ENCODE data around the gene ZNF124. TPM values are rescaled to one million over a fixed set of nuclear protein-coding genes. Genes with fewer than 3 reads are reported as not detected.

Gene ZNF124
- total and polyA plus RNA-seq, 2 of the 8 experiments (the other 6 are each of a cell fraction or from before 2014, with no cell fraction given), result 4.6 to 39.9 TPM

GRCh38 chr1:247121382-247121781 is 50.4 kb downstream of the ZNF124 start:
- Histone ChIP-seq H2AFZ (ENCODE audit: low read length) (no peak overlapping the region), H4K91ac (replicated peaks; ENCODE audit: insufficient read length, low read length) (no peak overlapping the region), H3K4me2 (ENCODE audit: insufficient read depth in 1 of 2, low read depth in 2 of 2, low read length in 2 of 2) (no peak overlapping the region), H3K9me3 (ENCODE audit: insufficient read depth in 2 of 2, low read depth in 1 of 2, low read length in 1 of 2) (no peaks in the 10 kb centered on the region), H2BK5ac (ENCODE audit: low read depth, low read length) (no peak overlapping the region), H3K23ac (ENCODE audit: insufficient read length) (no peak overlapping the region), H3K4ac (replicated peaks; ENCODE audit: insufficient read length, low read depth, low read length) (no peak overlapping the region), H3K27ac (ENCODE audit: low read depth, low read length) (no peak overlapping the region), H2BK20ac (ENCODE audit: low read length) (no peak overlapping the region), H3K14ac (ENCODE audit: insufficient read length) (no peak overlapping the region), H3K23me2 (ENCODE audit: low read depth, low read length) (no peaks in the 10 kb centered on the region), H3K27me3 (replicated peaks in 1 of 4; ENCODE audit: control insufficient read depth in 3 of 4, extremely low read depth in 1 of 4, insufficient read depth in 3 of 4, low read length in 3 of 4) (no peaks in the 10 kb centered on the region), H3K18ac (ENCODE audit: extremely low read depth, low read length) (no peak overlapping the region), H2BK15ac (ENCODE audit: low read length) (no peak overlapping the region), H3K9ac (replicated peaks in 1 of 4; ENCODE audit: extremely low read depth in 1 of 4, low read depth in 3 of 4, low read length in 3 of 4) (no peak overlapping the region), H3K4me1 (replicated peaks in 1 of 4; ENCODE audit: control insufficient read depth in 3 of 4, insufficient read depth in 4 of 4, low read length in 3 of 4) (no peaks in the 10 kb centered on the region), H4K20me1 (replicated peaks in 1 of 2; ENCODE audit: control insufficient read depth in 1 of 2, insufficient read depth in 2 of 2, low read length in 2 of 2) (no peaks in the 10 kb centered on the region), H3K79me1 (ENCODE audit: low read depth, low read length) (no peaks in the 10 kb centered on the region), H4K5ac (ENCODE audit: insufficient read length, low read depth, low read length) (no peak overlapping the region), H2BK12ac (ENCODE audit: low read depth, low read length) (no peak overlapping the region), H4K8ac (ENCODE audit: extremely low read depth, insufficient read depth, low read length) (no peak overlapping the region), H3K56ac (replicated peaks; ENCODE audit: insufficient read length, low read depth, low read length) (no peak overlapping the region), H2BK120ac (replicated peaks; ENCODE audit: low read depth, low read length) (no peak overlapping the region), H3K79me2 (ENCODE audit: control insufficient read depth in 1 of 2, insufficient read depth in 2 of 2, low read length in 2 of 2) (no peaks in the 10 kb centered on the region), H3K4me3 (ENCODE audit: extremely low read depth in 1 of 4, insufficient read depth in 2 of 4, low read depth in 3 of 4, low read length in 4 of 4) (no peak overlapping the region), H3K36me3 (ENCODE audit: control insufficient read depth in 2 of 4, insufficient read depth in 4 of 4, low read length in 3 of 4) (no peaks in the 10 kb centered on the region), H2AK5ac (ENCODE audit: low read depth, low read length) (no peak overlapping the region)
- WGBS, 2 experiments (ENCODE audit: extremely low coverage in 1 of 2, insufficient coverage in 1 of 2, insufficient read length in 1 of 2, insufficient replicate concordance in 2 of 2, low coverage in 1 of 2, low lambda C conversion rate in 2 of 2, missing lambda C conversion rate in 1 of 2), result 85% methylated on average over 6 of the region's 6 CpGs; no CpG with 5 or more reads in 1 of the 2 experiments
- CTCF ChIA-PET (ENCODE audit: partially characterized antibody), result interaction anchor here (0.6 to 0.8 kb wide), 2 partner anchors 17 to 194 kb away, joined by 3 read pairs; no protein-coding TSS in a partner anchor
- POLR2A ChIA-PET (ENCODE audit: partially characterized antibody), result no interaction called here
- DNase-seq (ENCODE audit: low read depth in 1 of 2, low spot score in 2 of 2), result no peak
- no peak for FAIRE-seq
- no peak for TF ChIP-seq POLR2A (IDR thresholded peaks at IDR 0.05; ENCODE audit: control extremely low read depth in 1 of 2, low read depth in 2 of 2, low read length in 2 of 2)
- no peak for TF ChIP-seq RAD21 (IDR thresholded peaks at IDR 0.05 in 1 of 2, conservative IDR thresholded peaks at IDR 0.05 in 1 of 2; ENCODE audit: low read depth in 2 of 2, low read length in 2 of 2)
- no peak for TF ChIP-seq ZNF274 (IDR thresholded peaks at IDR 0.05; ENCODE audit: borderline replicate concordance, extremely low read depth, low read length)
- no peak for TF ChIP-seq EGR1 (IDR thresholded peaks at IDR 0.05; ENCODE audit: borderline replicate concordance, low read depth, low read length)
- no peak for TF ChIP-seq KDM4A (IDR thresholded peaks at IDR 0.05; ENCODE audit: low read depth, low read length, severe bottlenecking)
- TF ChIP-seq CBX5 (IDR thresholded peaks at IDR 0.05; ENCODE audit: low read depth, low read length), result no peak
- TF ChIP-seq, protein P1, sequence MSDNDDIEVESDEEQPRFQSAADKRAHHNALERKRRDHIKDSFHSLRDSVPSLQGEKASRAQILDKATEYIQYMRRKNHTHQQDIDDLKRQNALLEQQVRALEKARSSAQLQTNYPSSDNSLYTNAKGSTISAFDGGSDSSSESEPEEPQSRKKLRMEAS (IDR thresholded peaks at IDR 0.05), result no peak
- TF ChIP-seq GTF2F1 (IDR thresholded peaks at IDR 0.05; ENCODE audit: borderline replicate concordance, low read depth, low read length), result no peak
- TF ChIP-seq TCF12 (IDR thresholded peaks at IDR 0.05; ENCODE audit: low read depth, low read length), result no peak
